Measurements from ENCODE around the gene THSD7B.

THSD7B gene

DNA sequence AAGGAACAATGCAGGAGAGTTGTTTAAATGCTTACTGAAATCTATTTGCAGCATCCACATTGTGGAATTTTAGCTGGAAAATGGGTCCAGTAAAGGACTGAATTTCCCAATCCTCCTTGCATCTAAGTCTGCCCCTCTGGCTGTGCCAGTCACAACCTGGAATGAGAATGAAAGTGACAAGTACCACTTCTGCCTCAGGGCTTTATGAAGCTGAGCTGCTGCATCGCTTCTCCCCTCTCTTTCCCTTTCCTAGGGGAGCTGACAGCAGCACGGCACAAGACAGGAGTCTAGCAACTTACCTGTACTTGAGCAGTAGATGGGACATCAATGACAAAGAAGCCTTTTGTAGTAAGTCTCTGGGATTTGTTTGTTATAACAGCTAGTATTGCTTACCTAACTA, 27.3 kb upstream of the THSD7B start:
- no peak overlapping the region for H2BK12ac ChIP-seq (ENCODE audit: low read length)
- no peak for DNase-seq (ENCODE audit: low spot score)

DNA sequence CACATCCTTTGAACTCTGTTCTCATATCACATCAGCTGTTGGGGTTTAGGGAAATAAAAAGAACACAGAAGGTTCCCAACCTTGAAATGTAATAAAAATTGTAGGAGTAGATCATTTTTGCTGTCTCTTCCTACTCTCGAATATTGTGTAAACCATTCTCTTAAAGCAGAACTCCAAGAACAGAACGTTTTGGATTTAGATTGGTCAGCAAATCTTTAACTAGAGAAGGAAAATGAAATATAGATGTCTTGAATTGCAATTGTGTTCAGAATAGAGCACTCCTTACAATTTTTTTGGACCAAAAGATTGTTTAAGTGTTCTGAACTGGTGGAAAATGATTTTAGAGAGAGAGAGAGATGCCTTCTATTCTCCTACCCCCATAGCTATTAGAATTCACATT, 23.9 kb upstream of the THSD7B start:
- H3K79me1 ChIP-seq (ENCODE audit: low read depth, low read length), result no peaks in the 10 kb centered on the region
- no peak overlapping the region for H3K4me3 ChIP-seq (ENCODE audit: low read length in 2 of 2)
- DNase-seq (ENCODE audit: low spot score), result no peak
- H3K4ac ChIP-seq (ENCODE audit: low read length), result no peak overlapping the region
- H3K9ac ChIP-seq (ENCODE audit: low read depth, low read length, poor library complexity), result no peak overlapping the region
- no peak overlapping the region for H4K8ac ChIP-seq (ENCODE audit: low read depth, low read length)
- no peaks in the 10 kb centered on the region for H3K9me3 ChIP-seq (replicated peaks in 1 of 2; ENCODE audit: control insufficient read depth in 2 of 2, insufficient read depth in 1 of 2, low read depth in 1 of 2, low read length in 2 of 2)
- no peaks in the 10 kb centered on the region for H3K27me3 ChIP-seq (ENCODE audit: control insufficient read depth in 3 of 3, insufficient read depth in 3 of 3, low read depth in 1 of 3, low read length in 3 of 3)
- H3K4me1 ChIP-seq (ENCODE audit: control insufficient read depth in 2 of 2, insufficient read depth in 1 of 2, low read depth in 1 of 2, low read length in 2 of 2), result no peaks in the 10 kb centered on the region
- no CpG with 5 or more reads among the region's 2 CpGs for WGBS, 2 donors (ENCODE audit: extremely low coverage in 2 of 2, insufficient read length in 2 of 2, insufficient replicate concordance in 1 of 2)
- H2AK5ac ChIP-seq (ENCODE audit: low read depth, low read length), result no peak overlapping the region
- no peak overlapping the region for H3K18ac ChIP-seq (ENCODE audit: low read length)
- H2BK5ac ChIP-seq (ENCODE audit: low read length), result no peak overlapping the region
- H3K4me2 ChIP-seq (ENCODE audit: insufficient read depth, low read length, poor library complexity, severe bottlenecking), result no peak overlapping the region
- no peak overlapping the region for H3K23ac ChIP-seq (ENCODE audit: low read depth, low read length, poor library complexity)
- no peak overlapping the region for H2BK15ac ChIP-seq (ENCODE audit: low read length)
- no peaks in the 10 kb centered on the region for H3K36me3 ChIP-seq (replicated peaks in 1 of 2; ENCODE audit: control insufficient read depth in 2 of 2, insufficient read depth in 2 of 2, low read length in 2 of 2)
- no peak overlapping the region for H3K14ac ChIP-seq (ENCODE audit: low read length)
- no peak overlapping the region for H3K27ac ChIP-seq (replicated peaks; ENCODE audit: low read length)
- no peak overlapping the region for H2BK120ac ChIP-seq (ENCODE audit: low read depth, low read length)
- no peak overlapping the region for H2AFZ ChIP-seq (ENCODE audit: low read length)
- H4K91ac ChIP-seq (ENCODE audit: low read depth, low read length, poor library complexity), result no peak overlapping the region
- H2BK12ac ChIP-seq (ENCODE audit: low read length), result no peak overlapping the region

More for the DNA sequence above, 27.3 kb upstream of the THSD7B start:
- Histone ChIP-seq H4K8ac (ENCODE audit: low read depth, low read length) (no peak overlapping the region), H3K9ac (ENCODE audit: low read depth, low read length, poor library complexity) (no peak overlapping the region), H3K27ac (replicated peaks; ENCODE audit: low read length) (no peak overlapping the region), H3K18ac (ENCODE audit: low read length) (no peak overlapping the region), H3K4me3 (ENCODE audit: low read length in 2 of 2) (no peak overlapping the region), H3K4me2 (ENCODE audit: insufficient read depth, low read length, poor library complexity, severe bottlenecking) (no peak overlapping the region), H3K79me1 (ENCODE audit: low read depth, low read length) (no peaks in the 10 kb centered on the region), H2BK15ac (ENCODE audit: low read length) (no peak overlapping the region), H2AK5ac (ENCODE audit: low read depth, low read length) (no peak overlapping the region), H3K4ac (ENCODE audit: low read length) (no peak overlapping the region), H2BK5ac (ENCODE audit: low read length) (no peak overlapping the region), H3K4me1 (ENCODE audit: control insufficient read depth in 2 of 2, insufficient read depth in 1 of 2, low read depth in 1 of 2, low read length in 2 of 2) (no peaks in the 10 kb centered on the region), H3K14ac (ENCODE audit: low read length) (no peak overlapping the region), H3K27me3 (ENCODE audit: control insufficient read depth in 3 of 3, insufficient read depth in 3 of 3, low read depth in 1 of 3, low read length in 3 of 3) (no peaks in the 10 kb centered on the region), H2AFZ (ENCODE audit: low read length) (no peak overlapping the region), H3K9me3 (replicated peaks in 1 of 2; ENCODE audit: control insufficient read depth in 2 of 2, insufficient read depth in 1 of 2, low read depth in 1 of 2, low read length in 2 of 2) (no peaks in the 10 kb centered on the region), H3K36me3 (replicated peaks in 1 of 2; ENCODE audit: control insufficient read depth in 2 of 2, insufficient read depth in 2 of 2, low read length in 2 of 2) (no peaks in the 10 kb centered on the region), H2BK120ac (ENCODE audit: low read depth, low read length) (no peak overlapping the region), H4K91ac (ENCODE audit: low read depth, low read length, poor library complexity) (no peak overlapping the region), H3K23ac (ENCODE audit: low read depth, low read length, poor library complexity) (no peak overlapping the region)
- no CpG with 5 or more reads among the region's 2 CpGs for WGBS, 2 donors (ENCODE audit: extremely low coverage in 2 of 2, insufficient read length in 2 of 2, insufficient replicate concordance in 1 of 2)

DNA sequence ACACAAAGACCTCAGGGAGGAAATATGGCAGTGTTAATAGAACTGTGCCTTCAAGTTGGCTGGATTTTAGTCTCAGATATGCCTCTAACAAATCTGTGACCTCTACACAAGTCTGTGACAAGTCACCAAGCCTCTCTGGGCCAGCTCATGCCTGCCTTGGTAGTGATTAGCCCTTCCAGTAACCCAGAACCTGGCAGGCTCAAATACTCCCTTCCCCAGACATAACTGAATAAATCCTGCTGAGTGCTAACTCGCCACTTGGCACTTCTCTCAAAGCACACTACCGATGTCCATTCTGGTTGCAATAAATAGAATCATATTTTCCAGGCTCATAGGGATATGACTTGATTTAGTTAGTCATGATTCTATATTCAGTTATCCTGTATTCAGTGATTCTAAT, 15.3 kb upstream of the THSD7B start:
- Histone ChIP-seq H3K14ac (ENCODE audit: low read length) (no peak overlapping the region), H3K79me1 (ENCODE audit: low read depth, low read length) (no peaks in the 10 kb centered on the region), H3K4me1 (ENCODE audit: control insufficient read depth in 2 of 2, insufficient read depth in 1 of 2, low read depth in 1 of 2, low read length in 2 of 2) (no peaks in the 10 kb centered on the region), H3K36me3 (replicated peaks in 1 of 2; ENCODE audit: control insufficient read depth in 2 of 2, insufficient read depth in 2 of 2, low read length in 2 of 2) (no peaks in the 10 kb centered on the region), H3K18ac (ENCODE audit: low read length) (no peak overlapping the region), H3K4me2 (ENCODE audit: insufficient read depth, low read length, poor library complexity, severe bottlenecking) (no peak overlapping the region), H2BK12ac (ENCODE audit: low read length) (no peak overlapping the region), H3K4ac (ENCODE audit: low read length) (no peak overlapping the region), H3K23ac (ENCODE audit: low read depth, low read length, poor library complexity) (no peak overlapping the region), H3K4me3 (ENCODE audit: low read length in 2 of 2) (no peak overlapping the region), H3K9me3 (replicated peaks in 1 of 2; ENCODE audit: control insufficient read depth in 2 of 2, insufficient read depth in 1 of 2, low read depth in 1 of 2, low read length in 2 of 2) (no peaks in the 10 kb centered on the region), H3K27me3 (ENCODE audit: control insufficient read depth in 3 of 3, insufficient read depth in 3 of 3, low read depth in 1 of 3, low read length in 3 of 3) (no peaks in the 10 kb centered on the region), H3K27ac (replicated peaks; ENCODE audit: low read length) (no peak overlapping the region), H4K8ac (ENCODE audit: low read depth, low read length) (no peak overlapping the region), H2AFZ (ENCODE audit: low read length) (no peak overlapping the region), H2AK5ac (ENCODE audit: low read depth, low read length) (no peak overlapping the region), H2BK5ac (ENCODE audit: low read length) (no peak overlapping the region), H2BK15ac (ENCODE audit: low read length) (no peak overlapping the region), H2BK120ac (ENCODE audit: low read depth, low read length) (no peak overlapping the region), H4K91ac (ENCODE audit: low read depth, low read length, poor library complexity) (no peak overlapping the region), H3K9ac (ENCODE audit: low read depth, low read length, poor library complexity) (no peak overlapping the region)
- DNase-seq (ENCODE audit: low spot score), result no peak
- WGBS, 2 donors (ENCODE audit: extremely low coverage in 2 of 2, insufficient read length in 2 of 2, insufficient replicate concordance in 1 of 2), result no CpG with 5 or more reads among the region's 2 CpGs

DNA sequence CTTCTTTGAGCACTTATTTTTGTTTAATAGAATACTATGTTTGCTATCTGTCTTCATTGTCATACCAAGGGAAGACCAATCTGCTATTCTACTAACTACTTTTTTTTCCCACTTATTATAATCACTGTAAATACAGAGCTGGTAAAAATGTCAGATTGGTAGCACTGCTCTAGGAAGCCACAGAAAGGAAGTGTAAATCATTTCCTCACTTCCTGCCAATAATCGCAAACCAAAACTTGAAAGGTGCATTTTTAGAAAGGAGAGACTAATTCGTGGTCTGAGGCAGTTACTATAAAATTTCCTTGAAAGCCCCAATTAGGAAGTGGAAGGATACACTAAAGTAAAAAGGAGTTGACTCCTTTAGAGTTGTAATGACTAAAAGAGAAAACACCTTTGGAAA, 13.9 kb upstream of the THSD7B start:
- no peak overlapping the region for H2BK5ac ChIP-seq (ENCODE audit: low read length)
- no peaks in the 10 kb centered on the region for H3K4me1 ChIP-seq (ENCODE audit: control insufficient read depth in 2 of 2, insufficient read depth in 1 of 2, low read depth in 1 of 2, low read length in 2 of 2)
- no peak overlapping the region for H3K4ac ChIP-seq (ENCODE audit: low read length)
- H3K23ac ChIP-seq (ENCODE audit: low read depth, low read length, poor library complexity), result no peak overlapping the region
- H2AK5ac ChIP-seq (ENCODE audit: low read depth, low read length), result no peak overlapping the region
- H3K4me2 ChIP-seq (ENCODE audit: insufficient read depth, low read length, poor library complexity, severe bottlenecking), result no peak overlapping the region
- no peak overlapping the region for H2BK120ac ChIP-seq (ENCODE audit: low read depth, low read length)
- H3K14ac ChIP-seq (ENCODE audit: low read length), result no peak overlapping the region
- H3K9me3 ChIP-seq (replicated peaks in 1 of 2; ENCODE audit: control insufficient read depth in 2 of 2, insufficient read depth in 1 of 2, low read depth in 1 of 2, low read length in 2 of 2), result no peaks in the 10 kb centered on the region
- no peak overlapping the region for H2BK12ac ChIP-seq (ENCODE audit: low read length)
- no peaks in the 10 kb centered on the region for H3K36me3 ChIP-seq (replicated peaks in 1 of 2; ENCODE audit: control insufficient read depth in 2 of 2, insufficient read depth in 2 of 2, low read length in 2 of 2)
- no peak overlapping the region for H3K9ac ChIP-seq (ENCODE audit: low read depth, low read length, poor library complexity)
- H2AFZ ChIP-seq (ENCODE audit: low read length), result no peak overlapping the region
- no peak overlapping the region for H2BK15ac ChIP-seq (ENCODE audit: low read length)
- H3K18ac ChIP-seq (ENCODE audit: low read length), result no peak overlapping the region
- no peak overlapping the region for H3K4me3 ChIP-seq (ENCODE audit: low read length in 2 of 2)
- H3K27me3 ChIP-seq (ENCODE audit: control insufficient read depth in 3 of 3, insufficient read depth in 3 of 3, low read depth in 1 of 3, low read length in 3 of 3), result no peaks in the 10 kb centered on the region
- H4K91ac ChIP-seq (ENCODE audit: low read depth, low read length, poor library complexity), result no peak overlapping the region
- no CpG with 5 or more reads among the region's 2 CpGs for WGBS, 2 donors (ENCODE audit: extremely low coverage in 2 of 2, insufficient read length in 2 of 2, insufficient replicate concordance in 1 of 2)
- no peak for DNase-seq (ENCODE audit: low spot score)
- H3K27ac ChIP-seq (replicated peaks; ENCODE audit: low read length), result no peak overlapping the region
- no peak overlapping the region for H4K8ac ChIP-seq (ENCODE audit: low read depth, low read length)
- no peaks in the 10 kb centered on the region for H3K79me1 ChIP-seq (ENCODE audit: low read depth, low read length)
